Thoracic aorta (tissue), 2 donors: ENCODE results near the gene SH3PXD2B. TPM values are rescaled to one million over a fixed set of nuclear protein-coding genes. Genes with fewer than 3 reads are reported as not detected.

Source experiments
- ATAC-seq: fragments of 150-250 bp; one replicate; pipeline ENCODE4 v1.8.0; 2017; ENCODE audit warnings: low read depth; ENCODE audit not compliant: insufficient number of reproducible peaks, low FRiP score
- DNase-seq: peaks from one replicate; pipeline ENCODE4 v3.0.0-alpha.2; 2020; ENCODE audit warnings: low spot score
- H3K27ac ChIP-seq, 2 donors: fragments of 200-600 bp; sonication (generic); 1 replicate in 1 of 2; 2 replicates in 1 of 2; pipeline ENCODE4 v1.5.1; 2016; ENCODE audit warnings: mild to moderate bottlenecking in 2 of 2, moderate library complexity in 2 of 2
- H3K27me3 ChIP-seq: fragments of 200-600 bp; sonication (generic); replicated peaks from 2 replicates; pipeline ENCODE4 v1.6.0; 2016; ENCODE audit warnings: mild to moderate bottlenecking; ENCODE audit not compliant: insufficient read depth
- H3K36me3 ChIP-seq: fragments of 200-600 bp; sonication (generic); one replicate; pipeline ENCODE4 v1.5.1; 2016
- H3K4me1 ChIP-seq, 2 donors: fragments of 200-600 bp; sonication (generic); 1 replicate in 1 of 2; 2 replicates in 1 of 2; pipeline versions ENCODE4 v1.5.1 to v1.6.0; 2016; ENCODE audit warnings: low read depth in 2 of 2, mild to moderate bottlenecking in 1 of 2; ENCODE audit not compliant: control insufficient read depth in 1 of 2
- H3K4me3 ChIP-seq: fragments of 200-600 bp; sonication (generic); 2 replicates; pipeline ENCODE4 v1.5.1; 2016; ENCODE audit warnings: mild to moderate bottlenecking
- H3K9me3 ChIP-seq: fragments of 200-600 bp; sonication (generic); 2 replicates; pipeline ENCODE4 v1.5.1; 2016
- CTCF ChIP-seq: fragments of 200-600 bp; sonication (generic); IDR thresholded peaks from one replicate; pipeline ENCODE4 v1.5.1; 2019; ENCODE audit warnings: antibody characterized with exemption
- total RNA-seq, 2 donors: library from RNA; depleted of rRNA; stranded (reverse); fragments of >200 nt; gene quantifications; one replicate each; pipeline versions ENCODE4 v1.1.0 to v1.2.3, GENCODE V29; 2016

SH3PXD2B gene
- total RNA-seq, 2 donors from 2014 or later = 31.4 to 42.0 TPM

GRCh38 chr5:172490514-172491461 is 36.5 kb upstream of the SH3PXD2B start:
- no peaks in the 10 kb centered on the region for H3K9me3 ChIP-seq
- no peak for DNase-seq
- no peaks in the 10 kb centered on the region for H3K4me1 ChIP-seq
- H3K4me3 ChIP-seq = no peak overlapping the region
- TF ChIP-seq CTCF = no peak
- no peak for ATAC-seq
- H3K36me3 ChIP-seq = no peaks in the 10 kb centered on the region
- no peak overlapping the region for H3K27ac ChIP-seq
- no peaks in the 10 kb centered on the region for H3K27me3 ChIP-seq

GRCh38 chr5:172488221-172488620 is 33.9 kb upstream of the SH3PXD2B start:
- Histone ChIP-seq H3K9me3 (no peaks in the 10 kb centered on the region), H3K4me1 (no peaks in the 10 kb centered on the region), H3K4me3 (no peak overlapping the region), H3K36me3 (no peaks in the 10 kb centered on the region), H3K27me3 (no peaks in the 10 kb centered on the region), H3K27ac (no peak overlapping the region)
- DNase-seq (no peak), ATAC-seq (no peak)
- no peak for TF ChIP-seq CTCF

GRCh38 chr5:172487671-172488070 is 33.3 kb upstream of the SH3PXD2B start:
- Histone ChIP-seq H3K9me3 (no peaks in the 10 kb centered on the region), H3K4me1 (no peaks in the 10 kb centered on the region), H3K27me3 (no peaks in the 10 kb centered on the region), H3K36me3 (no peaks in the 10 kb centered on the region), H3K4me3 (no peak overlapping the region), H3K27ac (no peak overlapping the region)
- ATAC-seq (no peak), DNase-seq (no peak)
- no peak for TF ChIP-seq CTCF

GRCh38 chr5:172486912-172487311 is 32.6 kb upstream of the SH3PXD2B start:
- Histone ChIP-seq H3K27ac (no peak overlapping the region), H3K4me3 (no peak overlapping the region), H3K27me3 (no peaks in the 10 kb centered on the region), H3K4me1 (no peaks in the 10 kb centered on the region), H3K36me3 (no peaks in the 10 kb centered on the region), H3K9me3 (no peaks in the 10 kb centered on the region)
- no peak for ATAC-seq
- DNase-seq = no peak
- no peak for TF ChIP-seq CTCF

GRCh38 chr5:172486451-172486850 is 32.1 kb upstream of the SH3PXD2B start:
- Histone ChIP-seq H3K27ac (no peak overlapping the region), H3K27me3 (no peaks in the 10 kb centered on the region), H3K4me1 (no peaks in the 10 kb centered on the region), H3K36me3 (no peaks in the 10 kb centered on the region), H3K9me3 (no peaks in the 10 kb centered on the region), H3K4me3 (no peak overlapping the region)
- no peak for ATAC-seq
- no peak for DNase-seq
- no peak for TF ChIP-seq CTCF
